ENCODE results near the gene TIMP1. TPM values are rescaled to one million over a fixed set of nuclear protein-coding genes. Genes with fewer than 3 reads are reported as not detected.

The TIMP1 gene
- total RNA-seq, 1 experiment from 2014 or later: 35.4 TPM

GRCh38 chrX:47563801-47564315 is 18.4 kb upstream of the TIMP1 start:
- peaks cover 13% of the 10 kb centered on the region for H3K4me1 Mint-ChIP-seq
- no peaks in the 10 kb centered on the region for H3K9me3 Mint-ChIP-seq
- no peak overlapping the region for H3K27ac Mint-ChIP-seq
- POLR2A ChIA-PET: no interaction called here
- TF ChIP-seq NFATC4 (CRISPR knock-in tag; IDR thresholded peaks at IDR 0.05) (no peak), E2F1 (CRISPR knock-in tag; IDR thresholded peaks at IDR 0.05) (no peak), EMX1 (CRISPR knock-in tag; IDR thresholded peaks at IDR 0.05) (no peak), NR1H2 (CRISPR knock-in tag; IDR thresholded peaks at IDR 0.05) (no peak), GABPB1 (CRISPR knock-in tag; IDR thresholded peaks at IDR 0.05) (no peak), OVOL2 (CRISPR knock-in tag; IDR thresholded peaks at IDR 0.05; ENCODE audit: borderline replicate concordance) (no peak), ZNF263 (CRISPR knock-in tag; IDR thresholded peaks at IDR 0.05; ENCODE audit: low read depth) (no peak), CREM (CRISPR knock-in tag; IDR thresholded peaks at IDR 0.05) (no peak), TP53 (CRISPR knock-in tag; IDR thresholded peaks at IDR 0.05) (no peak), GTF2I (CRISPR knock-in tag; conservative IDR thresholded peaks at IDR 0.05) (no peak), TEAD1 (CRISPR knock-in tag; IDR thresholded peaks at IDR 0.05) (no peak), ZNF121 (CRISPR knock-in tag; IDR thresholded peaks at IDR 0.05) (no peak), ELF4 (CRISPR knock-in tag; IDR thresholded peaks at IDR 0.05; ENCODE audit: low read depth) (no peak)
- TF ChIP-seq, protein P1, sequence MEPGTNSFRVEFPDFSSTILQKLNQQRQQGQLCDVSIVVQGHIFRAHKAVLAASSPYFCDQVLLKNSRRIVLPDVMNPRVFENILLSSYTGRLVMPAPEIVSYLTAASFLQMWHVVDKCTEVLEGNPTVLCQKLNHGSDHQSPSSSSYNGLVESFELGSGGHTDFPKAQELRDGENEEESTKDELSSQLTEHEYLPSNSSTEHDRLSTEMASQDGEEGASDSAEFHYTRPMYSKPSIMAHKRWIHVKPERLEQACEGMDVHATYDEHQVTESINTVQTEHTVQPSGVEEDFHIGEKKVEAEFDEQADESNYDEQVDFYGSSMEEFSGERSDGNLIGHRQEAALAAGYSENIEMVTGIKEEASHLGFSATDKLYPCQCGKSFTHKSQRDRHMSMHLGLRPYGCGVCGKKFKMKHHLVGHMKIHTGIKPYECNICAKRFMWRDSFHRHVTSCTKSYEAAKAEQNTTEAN (CRISPR knock-in tag; IDR thresholded peaks at IDR 0.05): no peak
- TF ChIP-seq, protein P2, sequence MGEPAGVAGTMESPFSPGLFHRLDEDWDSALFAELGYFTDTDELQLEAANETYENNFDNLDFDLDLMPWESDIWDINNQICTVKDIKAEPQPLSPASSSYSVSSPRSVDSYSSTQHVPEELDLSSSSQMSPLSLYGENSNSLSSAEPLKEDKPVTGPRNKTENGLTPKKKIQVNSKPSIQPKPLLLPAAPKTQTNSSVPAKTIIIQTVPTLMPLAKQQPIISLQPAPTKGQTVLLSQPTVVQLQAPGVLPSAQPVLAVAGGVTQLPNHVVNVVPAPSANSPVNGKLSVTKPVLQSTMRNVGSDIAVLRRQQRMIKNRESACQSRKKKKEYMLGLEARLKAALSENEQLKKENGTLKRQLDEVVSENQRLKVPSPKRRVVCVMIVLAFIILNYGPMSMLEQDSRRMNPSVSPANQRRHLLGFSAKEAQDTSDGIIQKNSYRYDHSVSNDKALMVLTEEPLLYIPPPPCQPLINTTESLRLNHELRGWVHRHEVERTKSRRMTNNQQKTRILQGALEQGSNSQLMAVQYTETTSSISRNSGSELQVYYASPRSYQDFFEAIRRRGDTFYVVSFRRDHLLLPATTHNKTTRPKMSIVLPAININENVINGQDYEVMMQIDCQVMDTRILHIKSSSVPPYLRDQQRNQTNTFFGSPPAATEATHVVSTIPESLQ (CRISPR knock-in tag; IDR thresholded peaks at IDR 0.05): no peak
- peaks cover 27% of the 10 kb centered on the region for H3K36me3 Mint-ChIP-seq
- ATAC-seq: no peak
- DNase-seq (ENCODE audit: low spot score): no peak
- CTCF ChIA-PET: no interaction called here
- no peak overlapping the region for H3K4me3 Mint-ChIP-seq
- H3K27me3 Mint-ChIP-seq (ENCODE audit: low read depth): no peaks in the 10 kb centered on the region

DNA sequence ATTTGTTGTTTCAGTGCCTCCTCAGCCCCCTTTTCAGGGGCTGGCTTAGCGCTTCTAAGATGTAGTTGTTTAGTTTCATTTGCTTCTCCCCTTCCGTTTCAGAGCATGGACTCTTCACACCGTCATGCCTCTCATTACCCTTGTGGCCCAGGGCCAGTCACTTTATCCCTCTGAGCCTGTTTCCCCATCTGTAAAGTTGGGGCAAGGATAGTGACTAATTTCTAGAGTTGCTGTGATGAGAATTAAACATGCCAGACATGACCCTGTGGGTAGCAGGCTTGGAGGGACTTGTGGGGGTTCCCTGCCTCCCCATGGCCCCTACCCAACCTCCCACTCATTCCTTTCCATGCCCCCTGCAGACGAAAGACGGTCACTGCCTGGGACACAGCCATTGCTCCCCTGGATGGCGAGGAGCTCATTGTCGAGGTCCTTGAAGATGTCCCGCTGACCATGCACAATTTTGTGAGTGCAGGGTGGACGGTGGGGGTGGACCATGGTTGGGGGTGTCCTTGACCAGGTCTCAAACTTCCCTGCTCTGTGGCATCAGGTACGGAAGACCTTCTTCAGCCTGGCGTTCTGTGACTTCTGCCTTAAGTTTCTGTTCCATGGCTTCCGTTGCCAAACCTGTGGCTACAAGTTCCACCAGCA is 17.7 kb upstream of the TIMP1 start:
- Mint-ChIP-seq H3K9me3 (no peaks in the 10 kb centered on the region), H3K4me1 (peaks cover 13% of the 10 kb centered on the region), H3K4me3 (no peak overlapping the region), H3K27ac (no peak overlapping the region), H3K27me3 (ENCODE audit: low read depth) (no peaks in the 10 kb centered on the region), H3K36me3 (peaks cover 32% of the 10 kb centered on the region)
- CTCF ChIA-PET: interaction anchor here (0.6 to 1.0 kb wide), 5 partner anchors 8 to 80 kb away, joined by 3 to 7 read pairs (median 3); no protein-coding TSS in a partner anchor
- ATAC-seq (no peak), DNase-seq (ENCODE audit: low spot score) (no peak)
- TF ChIP-seq ZNF121 (CRISPR knock-in tag; IDR thresholded peaks at IDR 0.05) (no peak), FOXJ3 (CRISPR knock-in tag; IDR thresholded peaks at IDR 0.05; ENCODE audit: borderline replicate concordance) (no peak), NR2C2 (CRISPR knock-in tag; IDR thresholded peaks at IDR 0.05) (no peak), ATF1 (CRISPR knock-in tag; IDR thresholded peaks at IDR 0.05) (no peak), NR1H2 (CRISPR knock-in tag; IDR thresholded peaks at IDR 0.05) (no peak), MXD4 (CRISPR knock-in tag; IDR thresholded peaks at IDR 0.05; ENCODE audit: borderline replicate concordance) (no peak), TEAD1 (CRISPR knock-in tag; IDR thresholded peaks at IDR 0.05) (no peak), SMAD4 (CRISPR knock-in tag; IDR thresholded peaks at IDR 0.05) (no peak)
- POLR2A ChIA-PET: no interaction called here

DNA sequence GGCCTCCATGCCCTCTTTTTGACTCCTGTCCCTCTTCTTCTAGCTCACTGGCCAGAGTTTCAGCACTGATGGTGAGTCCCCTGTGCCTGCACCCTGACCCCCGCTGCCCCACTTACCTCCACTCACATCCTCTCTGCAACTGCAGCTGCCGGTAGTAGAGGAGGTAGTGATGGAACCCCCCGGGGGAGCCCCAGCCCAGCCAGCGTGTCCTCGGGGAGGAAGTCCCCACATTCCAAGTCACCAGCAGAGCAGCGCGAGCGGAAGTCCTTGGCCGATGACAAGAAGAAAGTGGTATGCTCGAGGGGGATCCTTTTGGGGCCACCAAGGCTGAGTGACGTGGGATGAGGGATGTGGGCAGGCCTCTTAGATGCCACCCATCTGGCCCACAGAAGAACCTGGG is 15.4 kb upstream of the TIMP1 start:
- CTCF ChIA-PET: no interaction called here
- no peaks in the 10 kb centered on the region for H3K27me3 Mint-ChIP-seq (ENCODE audit: low read depth)
- H3K4me1 Mint-ChIP-seq: peaks cover 4% of the 10 kb centered on the region
- ATAC-seq (no peak), DNase-seq (ENCODE audit: low spot score) (no peak)
- no peaks in the 10 kb centered on the region for H3K9me3 Mint-ChIP-seq
- peaks cover 48% of the 10 kb centered on the region for H3K36me3 Mint-ChIP-seq
- no peak overlapping the region for H3K4me3 Mint-ChIP-seq
- no peak overlapping the region for H3K27ac Mint-ChIP-seq
- POLR2A ChIA-PET: no interaction called here
- TF ChIP-seq USF2 (CRISPR knock-in tag; IDR thresholded peaks at IDR 0.05) (no peak), ZNF396 (CRISPR knock-in tag; IDR thresholded peaks at IDR 0.05; ENCODE audit: borderline replicate concordance) (no peak), MAX (CRISPR knock-in tag; IDR thresholded peaks at IDR 0.05) (no peak), ZNF317 (CRISPR knock-in tag; IDR thresholded peaks at IDR 0.05; ENCODE audit: borderline replicate concordance, low read depth) (no peak), ZNF219 (CRISPR knock-in tag; IDR thresholded peaks at IDR 0.05; ENCODE audit: borderline replicate concordance) (no peak), ELF4 (CRISPR knock-in tag; IDR thresholded peaks at IDR 0.05; ENCODE audit: low read depth) (no peak)
- TF ChIP-seq, protein P3, sequence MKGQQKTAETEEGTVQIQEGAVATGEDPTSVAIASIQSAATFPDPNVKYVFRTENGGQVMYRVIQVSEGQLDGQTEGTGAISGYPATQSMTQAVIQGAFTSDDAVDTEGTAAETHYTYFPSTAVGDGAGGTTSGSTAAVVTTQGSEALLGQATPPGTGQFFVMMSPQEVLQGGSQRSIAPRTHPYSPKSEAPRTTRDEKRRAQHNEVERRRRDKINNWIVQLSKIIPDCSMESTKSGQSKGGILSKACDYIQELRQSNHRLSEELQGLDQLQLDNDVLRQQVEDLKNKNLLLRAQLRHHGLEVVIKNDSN (CRISPR knock-in tag; IDR thresholded peaks at IDR 0.05): no peak

Data from WTC11 (cell line).